ENCODE results near the gene APBB2.
"Not testable (repeated sequence)": the region's sequence is repeated elsewhere in the genome, so short reads cannot be mapped to it uniquely, and the experiment has no call there.

The APBB2 gene

GRCh38 chr4:40931238-40931637, 283.1 kb downstream of the APBB2 start:
- Mint-ChIP-seq H3K36me3 (ENCODE audit: low read depth) (no peaks in the 10 kb centered on the region), H3K4me3 (no peak overlapping the region), H3K27ac (no peak overlapping the region), H3K4me1 (ENCODE audit: low read depth) (peaks cover 4% of the 10 kb centered on the region), H3K27me3 (ENCODE audit: low read depth) (peaks cover 24% of the 10 kb centered on the region), H3K9me3 (no peaks in the 10 kb centered on the region)
- no peak for DNase-seq (ENCODE audit: low spot score)

- no peaks in the 10 kb centered on the region for H3K9me3 Mint-ChIP-seq
- no peak overlapping the region for H3K27ac Mint-ChIP-seq
- no peak for DNase-seq (ENCODE audit: low spot score)
- no peak overlapping the region for H3K4me3 Mint-ChIP-seq
- H3K27me3 Mint-ChIP-seq (ENCODE audit: low read depth): peaks cover 17% of the 10 kb centered on the region
- peaks cover 4% of the 10 kb centered on the region for H3K4me1 Mint-ChIP-seq (ENCODE audit: low read depth)
- no peaks in the 10 kb centered on the region for H3K36me3 Mint-ChIP-seq (ENCODE audit: low read depth)
These were observed 287.3 kb downstream of the APBB2 start for GRCh38 chr4:40927074-40927473.

- DNase-seq (ENCODE audit: low spot score): no peak
- Mint-ChIP-seq H3K27ac (no peak overlapping the region), H3K36me3 (ENCODE audit: low read depth) (no peaks in the 10 kb centered on the region), H3K27me3 (ENCODE audit: low read depth) (peaks cover 16% of the 10 kb centered on the region), H3K9me3 (no peaks in the 10 kb centered on the region), H3K4me1 (ENCODE audit: low read depth) (peaks cover 4% of the 10 kb centered on the region), H3K4me3 (no peak overlapping the region)
These were observed 289.6 kb downstream of the APBB2 start for GRCh38 chr4:40924793-40925117.

- H3K4me1 Mint-ChIP-seq (ENCODE audit: low read depth): peaks cover 4% of the 10 kb centered on the region
- no peak overlapping the region for H3K4me3 Mint-ChIP-seq
- peak overlapping the region; percentile 21 for H3K27ac Mint-ChIP-seq
- no peaks in the 10 kb centered on the region for H3K36me3 Mint-ChIP-seq (ENCODE audit: low read depth)
- no peaks in the 10 kb centered on the region for H3K9me3 Mint-ChIP-seq
- peaks cover 13% of the 10 kb centered on the region for H3K27me3 Mint-ChIP-seq (ENCODE audit: low read depth)
- DNase-seq (ENCODE audit: low spot score): peak; percentile 59
These were observed 290.1 kb downstream of the APBB2 start for GRCh38 chr4:40924096-40924792.

- Mint-ChIP-seq H3K27ac (no peak overlapping the region), H3K27me3 (ENCODE audit: low read depth) (peaks cover 13% of the 10 kb centered on the region), H3K4me1 (ENCODE audit: low read depth) (peaks cover 4% of the 10 kb centered on the region), H3K36me3 (ENCODE audit: low read depth) (no peaks in the 10 kb centered on the region), H3K9me3 (no peaks in the 10 kb centered on the region), H3K4me3 (no peak overlapping the region)
- no peak for DNase-seq (ENCODE audit: low spot score)
These were observed 290.8 kb downstream of the APBB2 start for GRCh38 chr4:40923316-40924095.

GRCh38 chr4:40919976-40920375, 294.4 kb downstream of the APBB2 start:
- not testable (repeated sequence) for H3K27me3 Mint-ChIP-seq (ENCODE audit: low read depth); H3K36me3 Mint-ChIP-seq (ENCODE audit: low read depth); H3K27ac Mint-ChIP-seq; H3K9me3 Mint-ChIP-seq; DNase-seq (ENCODE audit: low spot score); H3K4me3 Mint-ChIP-seq
- H3K4me1 Mint-ChIP-seq (ENCODE audit: low read depth): peaks cover 13% of the 10 kb centered on the region

GRCh38 chr4:40918330-40918729, 296.0 kb downstream of the APBB2 start:
- H3K4me3 Mint-ChIP-seq: no peak overlapping the region
- peaks cover 18% of the 10 kb centered on the region for H3K4me1 Mint-ChIP-seq (ENCODE audit: low read depth)
- DNase-seq (ENCODE audit: low spot score): no peak
- H3K9me3 Mint-ChIP-seq: no peaks in the 10 kb centered on the region
- no peak overlapping the region for H3K27ac Mint-ChIP-seq
- H3K36me3 Mint-ChIP-seq (ENCODE audit: low read depth): no peaks in the 10 kb centered on the region
- no peaks in the 10 kb centered on the region for H3K27me3 Mint-ChIP-seq (ENCODE audit: low read depth)

GRCh38 chr4:40916880-40917279, 297.5 kb downstream of the APBB2 start:
- peak; percentile 50 for DNase-seq (ENCODE audit: low spot score)
- H3K27me3 Mint-ChIP-seq (ENCODE audit: low read depth): no peaks in the 10 kb centered on the region
- H3K9me3 Mint-ChIP-seq: no peaks in the 10 kb centered on the region
- peaks cover 18% of the 10 kb centered on the region for H3K4me1 Mint-ChIP-seq (ENCODE audit: low read depth)
- H3K27ac Mint-ChIP-seq: no peak overlapping the region
- H3K4me3 Mint-ChIP-seq: no peak overlapping the region
- no peaks in the 10 kb centered on the region for H3K36me3 Mint-ChIP-seq (ENCODE audit: low read depth)

GRCh38 chr4:40916218-40916555, 298.2 kb downstream of the APBB2 start:
- Mint-ChIP-seq H3K36me3 (ENCODE audit: low read depth) (no peaks in the 10 kb centered on the region), H3K4me1 (ENCODE audit: low read depth) (peaks cover 18% of the 10 kb centered on the region), H3K4me3 (no peak overlapping the region), H3K27ac (no peak overlapping the region), H3K9me3 (no peaks in the 10 kb centered on the region), H3K27me3 (ENCODE audit: low read depth) (no peaks in the 10 kb centered on the region)
- DNase-seq (ENCODE audit: low spot score): no peak

- H3K4me1 Mint-ChIP-seq (ENCODE audit: low read depth): peaks cover 18% of the 10 kb centered on the region
These were observed 298.8 kb downstream of the APBB2 start for GRCh38 chr4:40915318-40916217.

GRCh38 chr4:40912460-40913184, 301.7 kb downstream of the APBB2 start:
- no peaks in the 10 kb centered on the region for H3K9me3 Mint-ChIP-seq
- H3K27ac Mint-ChIP-seq: no peak overlapping the region
- no peaks in the 10 kb centered on the region for H3K36me3 Mint-ChIP-seq (ENCODE audit: low read depth)
- H3K4me3 Mint-ChIP-seq: no peak overlapping the region
- H3K4me1 Mint-ChIP-seq (ENCODE audit: low read depth): peaks cover 29% of the 10 kb centered on the region
- no peaks in the 10 kb centered on the region for H3K27me3 Mint-ChIP-seq (ENCODE audit: low read depth)
- no peak for DNase-seq (ENCODE audit: low spot score)

More at GRCh38 chr4:40915318-40916217, 298.8 kb downstream of the APBB2 start:
- H3K27ac Mint-ChIP-seq: peak overlapping the region; percentile 21
- no peaks in the 10 kb centered on the region for H3K36me3 Mint-ChIP-seq (ENCODE audit: low read depth)
- H3K27me3 Mint-ChIP-seq (ENCODE audit: low read depth): no peaks in the 10 kb centered on the region
- peak; percentile 28 for DNase-seq (ENCODE audit: low spot score)
- H3K4me3 Mint-ChIP-seq: no peak overlapping the region
- no peaks in the 10 kb centered on the region for H3K9me3 Mint-ChIP-seq

GRCh38 chr4:40910706-40911105, 303.6 kb downstream of the APBB2 start:
- H3K27me3 Mint-ChIP-seq (ENCODE audit: low read depth): no peaks in the 10 kb centered on the region
- no peak for DNase-seq (ENCODE audit: low spot score)
- no peaks in the 10 kb centered on the region for H3K36me3 Mint-ChIP-seq (ENCODE audit: low read depth)
- no peak overlapping the region for H3K4me3 Mint-ChIP-seq
- H3K9me3 Mint-ChIP-seq: no peaks in the 10 kb centered on the region
- H3K4me1 Mint-ChIP-seq (ENCODE audit: low read depth): peaks cover 23% of the 10 kb centered on the region
- no peak overlapping the region for H3K27ac Mint-ChIP-seq

GRCh38 chr4:40909363-40909876, 304.9 kb downstream of the APBB2 start:
- Mint-ChIP-seq H3K27ac (no peak overlapping the region), H3K4me1 (ENCODE audit: low read depth) (peaks cover 13% of the 10 kb centered on the region), H3K9me3 (no peaks in the 10 kb centered on the region), H3K36me3 (ENCODE audit: low read depth) (no peaks in the 10 kb centered on the region), H3K27me3 (ENCODE audit: low read depth) (no peaks in the 10 kb centered on the region), H3K4me3 (no peak overlapping the region)
- DNase-seq (ENCODE audit: low spot score): peak; percentile 74
